HG03575 (cell line): ENCODE measurements around the gene MUS81.
"Not testable (repeated sequence)": the region's sequence is repeated elsewhere in the genome, so short reads cannot be mapped to it uniquely, and the experiment has no call there.

Source experiments
- ATAC-seq: cut with Tn5 transposase; IDR thresholded peaks from one replicate; pipeline ENCODE4 v1.9.1; 2021; ENCODE audit not compliant: unreplicated experiment, insufficient number of reproducible peaks, low FRiP score; ENCODE audit errors: extremely low read depth

MUS81 gene

DNA sequence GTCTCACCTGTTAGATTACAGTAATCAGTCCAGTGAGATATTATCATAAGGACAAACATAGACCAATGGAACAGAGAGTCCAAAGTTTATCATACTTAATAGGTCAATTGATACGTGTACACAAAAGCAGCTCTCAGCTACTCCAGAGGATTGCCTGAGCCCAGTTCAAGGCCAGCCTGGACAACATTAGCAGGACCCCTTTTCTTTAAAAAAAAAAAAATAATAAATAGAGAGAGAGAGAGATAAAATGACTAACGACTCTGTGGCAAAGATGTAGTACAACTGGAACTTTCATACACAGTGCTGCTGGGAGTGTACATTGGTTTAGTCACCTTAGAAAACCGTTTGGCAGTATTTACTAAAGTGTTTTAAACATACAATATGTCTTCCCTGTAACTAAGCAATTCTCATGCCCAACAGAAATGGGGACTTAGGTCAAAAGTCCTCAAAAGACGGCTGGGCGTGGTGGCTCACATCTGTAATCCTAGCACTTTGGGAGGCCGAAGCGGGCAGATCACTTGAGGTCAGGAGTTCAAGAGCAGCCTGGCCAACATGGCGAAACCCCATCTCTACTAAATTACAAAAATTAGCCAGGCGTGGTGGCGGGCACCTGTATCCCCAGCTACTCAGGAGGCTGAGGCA, 15.9 kb upstream of the MUS81 start:
- no peak for ATAC-seq

GRCh38 chr11:65847746-65848145, 12.5 kb upstream of the MUS81 start:
- ATAC-seq = no peak

- ATAC-seq = not testable (repeated sequence)
Measured at GRCh38 chr11:65848693-65849092, 11.5 kb upstream of the MUS81 start.

GRCh38 chr11:65849366-65849765, 10.9 kb upstream of the MUS81 start:
- ATAC-seq = no peak

DNA sequence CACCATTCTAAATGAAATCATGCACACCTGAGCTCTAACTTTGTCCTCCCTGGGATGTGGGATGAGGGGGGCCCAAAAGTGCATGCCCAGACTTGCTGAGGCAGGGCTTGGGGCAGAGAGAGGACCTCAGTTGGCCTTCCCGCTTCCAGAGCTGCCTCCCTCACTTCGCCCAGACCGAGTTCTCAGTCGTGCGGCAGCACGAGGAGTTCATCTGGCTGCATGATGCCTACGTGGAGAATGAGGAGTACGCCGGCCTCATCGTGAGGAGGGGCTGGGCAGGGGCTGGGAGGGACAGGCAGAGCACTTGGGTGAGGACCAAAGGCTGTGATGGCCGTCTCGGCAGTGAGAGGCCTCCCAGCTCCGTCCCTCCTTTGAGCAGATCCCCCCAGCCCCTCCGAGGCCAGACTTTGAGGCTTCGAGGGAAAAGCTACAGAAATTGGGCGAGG, 10.4 kb upstream of the MUS81 start:
- no peak for ATAC-seq

GRCh38 chr11:65850217-65851082, 9.8 kb upstream of the MUS81 start:
- ATAC-seq = no peak

DNA sequence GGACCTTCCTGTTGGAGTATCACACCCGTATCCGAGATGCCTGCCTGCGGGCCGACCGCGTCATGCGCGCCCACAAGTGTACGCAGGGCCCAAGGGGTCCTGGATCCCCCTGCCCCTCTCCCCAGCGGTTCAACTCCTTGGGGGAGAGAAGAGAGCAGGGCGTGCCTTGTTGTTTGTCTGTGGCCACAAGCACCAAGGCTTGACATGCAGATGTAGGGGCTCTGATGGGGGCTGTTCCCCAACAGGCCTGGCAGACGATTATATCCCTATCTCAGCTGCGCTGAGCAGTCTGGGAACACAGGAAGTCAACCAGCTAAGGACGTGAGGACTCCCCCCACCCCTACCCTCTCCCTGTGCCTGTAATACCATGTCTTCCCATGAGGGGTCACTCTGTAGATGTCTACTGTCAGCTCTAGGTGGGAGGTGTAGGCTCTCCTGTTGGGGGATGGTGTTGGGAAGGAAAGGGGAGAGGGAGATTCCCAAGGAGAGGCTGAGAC, 9.1 kb upstream of the MUS81 start:
- no peak for ATAC-seq

DNA sequence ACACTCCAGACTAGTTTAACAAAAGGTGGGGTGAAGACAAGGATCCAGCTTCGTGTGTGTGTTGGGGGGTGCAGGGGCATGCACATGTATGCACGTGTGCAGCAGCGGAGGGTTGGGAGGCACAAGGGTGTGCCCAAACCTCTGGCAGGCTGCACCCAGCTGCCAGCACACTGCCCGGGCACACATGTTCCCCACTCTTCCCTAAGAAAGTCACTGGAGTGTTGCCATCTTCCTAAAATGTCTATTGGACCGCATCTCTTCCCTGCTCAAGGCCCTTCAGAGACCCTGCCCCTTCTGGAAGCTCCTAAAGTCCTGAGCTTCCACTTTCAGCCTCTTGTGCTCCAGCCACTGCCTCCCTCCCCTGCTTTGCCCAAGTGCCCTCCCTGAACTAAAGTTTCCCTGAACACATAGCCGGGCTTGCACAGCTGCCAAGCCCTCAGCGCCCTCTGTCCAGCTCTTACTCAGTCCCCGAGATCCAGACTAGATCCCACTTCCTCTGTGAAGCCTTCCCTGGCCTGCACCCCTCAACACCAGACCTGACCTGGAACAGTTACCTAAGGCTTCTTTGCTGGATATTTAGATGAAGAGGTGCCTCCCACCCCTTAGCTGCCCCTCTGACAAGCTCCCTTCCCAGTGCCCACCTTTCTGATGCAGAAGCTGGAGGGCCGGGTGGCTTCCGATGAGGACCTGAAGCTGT, 8.3 kb upstream of the MUS81 start:
- no peak for ATAC-seq

- ATAC-seq = no peak
Measured at GRCh38 chr11:65852508-65853245, 7.6 kb upstream of the MUS81 start.

GRCh38 chr11:65853246-65853979, 6.8 kb upstream of the MUS81 start:
- ATAC-seq = no peak

DNA sequence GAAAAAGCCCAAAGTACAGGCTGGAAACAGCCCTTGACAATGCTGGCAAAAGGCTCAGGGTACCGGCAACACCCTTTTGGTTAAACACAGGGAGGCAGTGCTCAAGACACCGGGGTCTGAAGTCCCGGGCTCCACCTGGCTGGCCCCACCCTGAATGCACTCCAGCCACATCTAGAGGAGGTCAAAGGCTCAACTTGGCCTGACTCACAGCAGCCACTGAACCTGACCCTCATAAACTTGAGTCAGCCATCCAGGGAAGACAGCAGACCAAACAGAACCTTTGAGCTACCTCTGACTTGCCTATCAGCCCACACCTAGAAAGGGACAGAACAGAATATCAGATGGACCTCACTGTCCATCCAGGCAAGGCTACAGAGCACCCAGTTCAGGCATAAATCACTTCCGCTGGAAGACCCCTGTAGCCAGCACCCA, 6.1 kb upstream of the MUS81 start:
- no peak for ATAC-seq

DNA sequence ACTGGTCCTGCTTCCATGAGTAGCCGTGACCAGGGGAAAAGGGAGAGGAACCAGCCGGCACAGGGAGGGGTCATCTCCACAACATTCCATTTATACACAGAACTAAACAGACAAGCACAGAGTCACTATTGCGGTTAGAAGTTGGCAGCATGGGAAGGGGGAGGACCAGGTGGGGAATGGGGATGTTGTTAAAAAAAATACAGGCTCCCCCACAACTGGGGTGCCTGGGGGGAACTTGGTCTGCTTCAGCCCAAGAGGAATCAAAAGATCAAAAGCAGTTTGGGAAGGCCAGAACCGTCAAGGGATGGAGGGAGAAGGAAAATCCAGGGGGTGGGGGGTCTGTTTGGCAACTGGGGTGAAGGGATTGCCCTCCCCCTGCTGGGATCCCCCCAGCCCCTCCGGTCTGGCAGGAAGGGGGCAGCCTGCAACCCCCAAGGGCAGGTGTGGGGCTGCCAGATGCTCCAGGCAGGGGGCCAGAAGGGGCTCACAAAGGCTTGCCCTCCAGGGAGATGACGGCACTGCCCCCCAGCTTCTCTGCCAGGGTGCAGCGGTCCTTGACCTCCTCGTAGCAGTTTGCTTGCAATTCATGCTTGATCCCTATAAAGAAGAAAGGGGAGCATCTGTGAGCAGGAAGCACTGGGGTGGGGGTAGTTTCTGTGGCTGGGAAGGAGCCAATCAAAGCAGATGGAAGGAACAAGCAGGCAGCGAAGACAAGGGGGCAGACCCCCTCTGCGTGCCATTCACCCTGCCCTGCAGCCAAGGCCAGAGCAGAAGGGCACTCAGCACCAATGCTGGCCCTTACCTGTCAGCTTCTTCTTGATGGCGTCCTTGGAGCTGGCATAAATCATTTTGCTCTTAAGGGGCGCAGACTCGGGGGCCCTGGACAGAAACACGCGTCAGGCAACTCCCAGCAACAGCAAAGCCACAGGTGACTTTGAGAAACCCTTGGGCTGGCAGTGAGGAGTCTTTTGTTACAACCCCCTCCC, 5.1 kb upstream of the MUS81 start:
- no peak for ATAC-seq

DNA sequence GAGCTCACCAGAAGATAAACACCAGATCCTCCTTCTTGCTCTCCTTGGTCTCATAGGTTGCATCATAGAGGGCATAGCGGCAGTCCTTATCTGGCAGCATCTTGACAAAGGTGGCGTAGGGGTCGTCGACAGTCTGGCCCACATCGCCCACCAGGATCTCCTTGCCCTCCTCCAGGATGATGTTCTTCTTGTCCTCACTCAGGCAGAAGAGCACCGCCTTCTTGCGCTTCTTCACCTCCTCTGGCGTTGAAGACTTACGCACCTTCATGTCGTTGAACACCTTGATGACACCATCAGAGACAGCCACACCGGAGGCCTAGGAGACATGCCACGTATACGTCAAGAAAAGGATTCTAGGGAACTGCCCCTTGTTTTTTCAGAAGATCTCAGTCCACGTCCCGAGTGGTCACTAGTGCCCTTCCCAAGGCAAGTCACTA, 4.3 kb upstream of the MUS81 start:
- ATAC-seq = no peak

- ATAC-seq = no peak
Measured at GRCh38 chr11:65856689-65857499, 3.3 kb upstream of the MUS81 start.

GRCh38 chr11:65857500-65857852, 2.8 kb upstream of the MUS81 start:
- ATAC-seq = no peak

DNA sequence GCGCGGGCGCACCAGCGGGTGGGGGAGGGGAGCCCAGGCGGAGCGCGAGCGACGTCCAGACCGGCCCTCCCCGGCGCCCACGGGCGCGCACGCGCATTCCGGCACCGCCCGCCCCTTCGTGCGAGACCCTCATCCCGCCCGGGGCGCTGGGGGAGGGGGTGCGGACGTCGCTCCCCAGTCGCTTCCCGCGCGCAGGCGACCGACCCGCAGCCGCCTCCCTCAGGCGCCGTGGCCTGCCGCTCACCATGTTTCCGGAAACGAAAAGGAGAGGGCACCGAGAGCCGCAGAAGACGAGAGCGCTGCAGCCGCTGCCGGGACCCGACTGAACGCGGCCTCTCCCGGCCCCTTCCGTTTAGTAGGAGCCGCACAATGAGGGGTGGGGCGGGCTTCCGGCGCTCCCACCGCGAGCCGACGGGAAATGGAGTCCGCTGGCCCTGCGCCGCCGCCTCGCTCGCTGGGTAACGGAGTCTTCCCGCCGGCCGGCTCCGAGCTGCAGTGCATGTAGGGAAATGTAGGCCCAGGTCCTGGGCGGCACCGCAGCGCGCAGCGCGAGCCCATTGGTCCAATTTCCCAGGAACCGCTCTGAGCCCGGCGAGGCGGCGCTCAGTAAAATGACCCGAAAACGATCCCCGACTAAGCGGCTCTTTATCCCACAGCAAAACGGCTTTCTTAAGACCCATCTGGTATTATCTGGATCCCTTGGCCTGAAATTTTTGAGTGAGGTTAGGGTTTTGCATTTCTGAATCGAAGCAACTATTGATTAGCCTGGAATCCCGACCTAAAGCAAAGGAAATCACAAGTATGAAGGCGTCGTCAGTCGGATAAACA, 2.2 kb upstream of the MUS81 start, which contains the start of gene CFL1:
CFL1 (minus strand) TSS at position 328 of the 828 bp plus-strand sequence; CDS start at position 247, 81 bp downstream.
- no peak for ATAC-seq
